Renal pelvis (tissue), 4 donors: ENCODE results near the gene MAPK8IP1. TPM values are rescaled to one million over a fixed set of nuclear protein-coding genes. Genes with fewer than 3 reads are reported as not detected.

ENCODE experiments used
- DNase-seq: peaks from one replicate; pipeline ENCODE4 v3.0.0-alpha.2; 2013
- polyA plus RNA-seq, 3 donors: library from polyadenylated mRNA; unstranded; fragments of 120-200 nt; gene quantifications; one replicate each; pipeline ENCODE4 v1.2.1, GENCODE V29; 2013; ENCODE audit not compliant: insufficient read length in 3 of 3

MAPK8IP1 gene
- polyA plus RNA-seq, 3 donors = 9.6 to 13.8 (median 13.7) TPM

DNA sequence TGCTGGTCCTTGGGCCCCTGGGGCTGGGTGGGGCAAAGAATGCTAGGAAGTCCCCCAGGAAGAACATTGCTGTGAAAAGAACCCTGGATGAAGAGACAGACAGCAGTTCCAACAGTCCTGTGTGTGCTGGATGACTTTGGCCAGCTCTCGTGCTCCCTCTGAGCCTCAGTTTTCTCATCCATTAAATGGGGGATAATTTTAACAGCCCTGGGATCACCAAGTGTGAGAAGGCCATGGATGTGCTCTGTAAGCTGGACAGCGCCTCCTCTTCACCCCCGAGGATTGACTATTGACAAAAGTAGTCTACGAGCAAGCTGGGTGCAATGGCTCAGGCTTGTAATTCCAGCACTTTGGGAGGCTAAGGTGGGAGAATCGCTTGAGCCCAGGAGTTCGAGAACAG lies 39.5 kb downstream of the MAPK8IP1 start:
- DNase-seq = no peak

DNA sequence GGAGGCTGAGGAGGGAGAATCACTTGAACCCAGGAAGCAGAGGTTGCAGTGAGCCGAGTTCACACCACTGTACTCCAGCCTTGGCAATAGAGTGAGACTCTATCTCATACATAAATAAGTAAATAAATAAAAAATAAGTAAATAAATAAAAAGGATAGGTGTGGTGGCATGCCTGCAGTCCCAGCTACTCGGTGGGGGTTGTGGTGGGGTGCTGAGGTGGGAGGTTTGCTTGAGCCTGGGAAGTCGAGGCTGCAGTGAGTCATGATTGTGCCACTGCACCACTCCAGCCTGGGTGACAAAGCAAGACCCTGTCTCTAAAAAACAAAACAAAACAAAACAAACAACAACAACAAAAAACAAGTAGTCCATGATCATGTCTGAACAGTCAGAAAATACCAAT lies 40.1 kb downstream of the MAPK8IP1 start:
- DNase-seq = no peak

DNA sequence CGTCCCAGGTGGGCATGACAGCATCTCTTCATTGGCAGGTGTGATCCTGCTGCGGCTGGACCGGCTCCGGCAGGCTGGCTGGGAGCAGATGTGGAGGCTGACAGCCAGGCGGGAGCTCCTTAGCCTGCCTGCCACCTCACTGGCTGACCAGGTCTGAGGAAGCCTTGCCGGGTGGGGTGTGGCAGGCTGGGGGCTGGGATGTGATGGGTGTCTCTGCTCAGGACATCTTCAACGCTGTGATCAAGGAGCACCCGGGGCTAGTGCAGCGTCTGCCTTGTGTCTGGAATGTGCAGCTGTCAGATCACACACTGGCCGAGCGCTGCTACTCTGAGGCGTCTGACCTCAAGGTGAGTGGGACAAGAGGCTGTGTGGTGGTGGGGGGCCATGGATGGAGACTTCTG lies 40.5 kb downstream of the MAPK8IP1 start:
- DNase-seq = no peak

DNA sequence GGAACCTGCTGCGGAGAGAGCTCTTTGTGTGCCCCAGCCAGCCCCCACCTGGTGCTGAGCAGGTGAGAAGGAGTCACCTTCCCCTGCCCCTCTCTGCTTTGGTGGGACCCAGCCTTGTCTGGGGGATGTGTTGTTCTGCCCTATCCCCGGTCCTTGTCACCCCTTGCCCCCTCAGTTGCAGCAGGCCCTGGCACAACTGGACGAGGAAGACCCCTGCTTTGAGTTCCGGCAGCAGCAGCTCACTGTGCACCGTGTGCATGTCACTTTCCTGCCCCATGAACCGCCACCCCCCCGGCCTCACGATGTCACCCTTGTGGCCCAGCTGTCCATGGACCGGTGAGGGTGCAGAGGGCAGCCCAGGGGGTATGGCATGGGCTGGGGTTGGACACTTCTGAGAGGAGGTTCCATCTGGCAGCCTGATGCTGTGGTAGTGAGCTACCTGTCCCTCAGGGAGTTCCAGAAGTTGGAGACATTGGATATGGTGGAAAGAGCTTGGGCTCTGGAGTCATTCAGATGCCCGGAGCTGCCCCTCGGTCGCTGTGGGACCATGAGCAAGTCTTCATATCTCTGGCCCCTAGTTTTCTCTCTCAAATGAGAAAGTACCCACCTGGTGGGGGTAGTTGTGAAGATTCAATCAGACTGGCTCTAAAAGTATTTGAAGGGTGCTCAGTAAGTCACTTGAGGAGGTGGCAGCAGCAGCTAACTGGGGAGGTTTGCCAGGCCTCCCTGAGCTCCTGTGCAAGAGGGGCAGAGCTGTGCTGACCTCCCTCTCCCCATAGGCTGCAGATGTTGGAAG lies 41.3 kb downstream of the MAPK8IP1 start:
- no peak for DNase-seq

DNA sequence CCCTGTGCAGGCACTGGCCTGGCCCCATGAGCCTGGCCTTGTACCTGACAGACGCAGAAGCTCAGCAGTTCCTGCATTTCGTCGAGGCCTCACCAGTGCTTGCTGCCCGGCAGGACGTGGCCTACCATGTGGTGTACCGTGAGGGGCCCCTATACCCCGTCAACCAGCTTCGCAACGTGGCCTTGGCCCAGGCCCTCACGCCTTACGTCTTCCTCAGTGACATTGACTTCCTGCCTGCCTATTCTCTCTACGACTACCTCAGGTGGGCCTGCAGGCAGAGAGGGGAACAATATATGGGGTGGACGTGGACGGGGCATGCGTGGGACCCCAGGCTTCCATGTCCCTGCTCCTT lies 41.9 kb downstream of the MAPK8IP1 start:
- no peak for DNase-seq

DNA sequence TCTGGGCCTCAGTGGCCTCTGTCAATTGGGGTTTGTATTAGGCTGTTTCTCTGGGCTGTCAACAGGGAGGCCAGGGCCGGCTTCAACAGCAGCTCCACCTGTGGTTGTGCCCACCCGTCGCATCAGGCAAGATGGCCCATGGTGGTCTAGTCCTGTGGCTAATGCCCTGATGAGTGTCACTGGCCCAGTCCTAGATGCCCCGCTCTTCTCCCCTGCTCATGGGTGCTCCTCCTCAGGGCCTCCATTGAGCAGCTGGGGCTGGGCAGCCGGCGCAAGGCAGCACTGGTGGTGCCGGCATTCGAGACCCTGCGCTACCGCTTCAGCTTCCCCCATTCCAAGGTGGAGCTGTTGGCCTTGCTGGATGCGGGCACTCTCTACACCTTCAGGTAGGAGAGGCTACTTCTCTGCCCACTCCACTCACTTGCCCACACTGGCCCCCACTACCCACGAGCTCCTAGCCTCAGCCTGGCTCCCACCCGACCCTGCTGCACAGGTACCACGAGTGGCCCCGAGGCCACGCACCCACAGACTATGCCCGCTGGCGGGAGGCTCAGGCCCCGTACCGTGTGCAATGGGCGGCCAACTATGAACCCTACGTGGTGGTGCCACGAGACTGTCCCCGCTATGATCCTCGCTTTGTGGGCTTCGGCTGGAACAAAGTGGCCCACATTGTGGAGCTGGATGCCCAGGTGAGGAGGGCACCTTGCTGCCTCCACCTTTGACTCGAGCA lies 42.4 kb downstream of the MAPK8IP1 start:
- DNase-seq = no peak

DNA sequence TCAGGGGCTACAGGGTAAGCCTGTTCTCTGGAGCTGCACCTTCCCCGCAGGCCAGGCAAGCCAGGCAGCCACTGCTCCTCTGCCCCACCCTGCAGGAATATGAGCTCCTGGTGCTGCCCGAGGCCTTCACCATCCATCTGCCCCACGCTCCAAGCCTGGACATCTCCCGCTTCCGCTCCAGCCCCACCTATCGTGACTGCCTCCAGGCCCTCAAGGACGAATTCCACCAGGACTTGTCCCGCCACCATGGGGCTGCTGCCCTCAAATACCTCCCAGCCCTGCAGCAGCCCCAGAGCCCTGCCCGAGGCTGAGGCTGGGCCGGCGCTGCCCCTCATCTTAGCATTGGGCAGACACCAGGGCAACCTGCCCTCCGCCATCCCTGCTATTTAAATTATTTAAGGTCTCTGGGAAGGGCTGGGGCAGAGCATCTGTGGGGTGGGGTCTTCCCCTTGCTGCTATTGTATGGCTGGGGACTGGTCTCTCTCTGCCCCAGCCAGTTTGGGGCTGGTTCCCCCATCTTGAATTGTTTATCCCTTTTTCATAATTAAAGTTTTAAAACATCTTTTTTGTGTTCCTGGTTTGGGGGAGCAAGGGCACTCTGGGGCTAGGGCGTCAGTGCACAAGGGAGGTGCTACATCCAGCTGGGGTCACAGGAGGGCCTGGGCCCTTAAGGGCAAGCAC lies 43.2 kb downstream of the MAPK8IP1 start:
- DNase-seq = no peak

DNA sequence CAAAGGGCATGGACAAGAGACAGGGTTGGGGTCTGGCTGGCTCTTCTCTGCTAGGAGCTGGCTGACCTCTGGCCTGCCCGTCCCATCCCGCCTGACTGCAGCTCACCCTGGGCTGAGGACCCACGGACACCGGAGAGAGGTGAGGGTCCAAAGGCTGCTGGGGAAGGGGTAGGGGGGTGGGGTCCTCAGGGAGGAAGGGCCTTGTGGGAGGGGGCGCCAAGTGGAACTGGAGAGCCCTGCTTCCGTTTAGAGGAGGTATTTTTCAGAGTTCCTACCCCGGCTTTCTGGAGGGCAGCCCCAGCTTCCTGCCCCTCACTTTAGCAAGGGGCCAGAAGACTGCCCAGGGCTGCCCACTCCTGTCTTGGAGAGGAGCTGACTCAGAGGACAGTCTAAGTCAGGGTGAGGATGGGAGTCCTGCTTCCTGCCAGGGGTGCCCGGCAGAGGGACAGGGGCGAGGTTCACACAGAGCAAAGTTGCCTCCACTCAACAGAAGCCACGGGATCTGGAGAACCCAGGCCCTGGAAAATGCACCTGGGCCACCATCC lies 44.1 kb downstream of the MAPK8IP1 start:
- no peak for DNase-seq

DNA sequence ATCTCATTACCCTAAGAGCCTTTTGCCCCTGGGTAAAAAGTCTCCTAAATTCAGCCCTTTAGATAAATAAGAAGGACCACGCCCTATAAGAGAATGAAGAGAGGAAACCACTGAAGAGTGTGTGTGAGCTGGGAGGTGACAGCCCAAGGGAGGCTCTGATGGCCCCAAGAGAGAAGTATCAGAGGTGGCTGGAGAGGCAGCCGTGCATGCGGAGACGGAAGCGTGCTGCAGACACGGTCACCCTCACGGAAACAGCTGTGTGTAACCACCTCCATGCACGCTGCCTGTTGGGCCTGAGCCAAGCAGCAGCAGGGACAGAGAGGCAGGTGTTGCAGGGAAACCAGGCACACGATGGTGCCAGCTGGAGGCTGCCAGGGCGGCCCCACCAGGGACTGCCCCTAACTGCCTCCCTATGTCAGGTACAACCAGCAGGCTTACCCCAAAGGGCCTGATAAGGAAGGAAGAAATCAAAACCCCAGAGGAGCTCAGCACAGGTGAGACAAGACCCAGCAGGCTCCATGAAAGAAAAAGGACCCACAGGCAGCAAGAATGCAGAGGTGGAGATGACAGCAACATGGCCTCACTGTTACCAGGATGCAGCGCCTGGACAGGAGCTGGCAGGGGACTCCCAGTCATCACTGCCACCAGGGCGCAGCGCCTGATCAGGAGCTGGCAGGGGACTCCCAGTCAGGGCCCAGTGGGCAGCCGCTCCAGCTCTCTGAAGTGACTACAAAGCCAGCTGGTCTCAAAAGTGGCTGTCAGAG lies 44.8 kb downstream of the MAPK8IP1 start:
- DNase-seq = no peak

DNA sequence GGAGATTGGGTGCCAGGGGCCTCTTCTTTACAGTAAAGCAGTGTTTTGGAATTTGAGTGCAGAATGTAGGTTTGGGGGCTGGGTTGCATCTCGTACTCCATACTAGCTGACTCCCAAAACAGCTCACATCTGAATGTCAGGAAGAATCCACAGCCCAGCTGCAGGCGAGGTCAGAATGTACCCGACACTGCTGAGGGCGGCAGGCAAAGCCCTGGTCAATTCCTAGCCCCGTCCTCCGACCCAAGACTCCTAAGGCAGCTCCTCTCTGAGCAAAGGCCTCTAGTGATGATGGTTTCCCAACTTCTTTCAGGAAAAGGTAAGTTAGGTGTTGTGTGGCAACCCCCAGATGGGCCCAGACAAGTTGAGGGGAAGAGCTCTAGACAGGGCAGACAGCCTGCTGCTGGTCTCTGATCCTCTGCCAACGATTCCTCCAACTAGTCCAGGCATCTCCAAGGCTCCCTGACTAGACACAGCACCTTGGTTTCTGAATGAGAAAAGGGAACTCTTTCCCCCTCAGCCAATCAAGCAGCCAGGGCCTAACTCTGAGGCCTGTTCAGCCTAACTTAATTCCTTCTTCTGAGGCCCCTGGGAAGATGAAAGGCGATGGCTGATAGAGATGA lies 45.6 kb downstream of the MAPK8IP1 start:
- no peak for DNase-seq

DNA sequence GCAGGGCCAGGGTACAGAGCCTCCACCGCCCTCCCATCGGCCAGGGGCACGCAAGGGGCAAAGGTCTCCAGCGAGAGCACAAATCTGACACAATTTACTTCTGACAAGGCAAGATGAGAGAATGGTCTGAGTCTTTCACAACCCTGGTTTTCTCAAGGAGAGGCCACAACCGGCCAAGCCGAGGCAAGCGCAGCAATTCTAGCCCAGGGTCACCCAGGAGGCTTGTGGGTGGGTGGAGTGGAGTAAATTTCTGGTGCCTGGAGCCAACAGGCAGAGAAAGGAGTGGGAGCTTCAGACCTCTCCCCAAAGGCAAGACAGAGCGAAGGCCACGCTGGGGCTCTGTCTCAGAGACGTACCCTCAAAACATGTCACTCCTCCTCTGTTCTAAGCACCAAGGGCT lies 46.3 kb downstream of the MAPK8IP1 start:
- DNase-seq = no peak

DNA sequence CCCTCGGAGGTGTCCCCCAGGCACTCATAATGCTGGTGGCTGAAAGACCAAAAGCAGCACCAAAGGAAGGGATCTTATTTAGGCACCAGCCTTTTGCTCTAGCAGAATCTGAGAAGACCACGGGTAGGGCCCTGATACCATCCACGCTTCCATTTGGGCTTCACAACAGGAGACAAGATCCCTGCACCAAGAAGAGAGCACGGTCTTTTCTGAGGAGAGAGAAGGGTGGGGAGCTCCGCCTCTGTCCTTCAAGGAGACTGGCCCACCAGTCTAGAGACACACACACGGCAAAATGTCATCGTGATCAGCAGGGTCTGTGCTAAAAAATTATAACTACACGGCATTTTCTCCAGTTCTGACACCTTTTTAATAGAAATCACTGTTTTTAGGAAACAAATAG lies 46.8 kb downstream of the MAPK8IP1 start:
- no peak for DNase-seq

DNA sequence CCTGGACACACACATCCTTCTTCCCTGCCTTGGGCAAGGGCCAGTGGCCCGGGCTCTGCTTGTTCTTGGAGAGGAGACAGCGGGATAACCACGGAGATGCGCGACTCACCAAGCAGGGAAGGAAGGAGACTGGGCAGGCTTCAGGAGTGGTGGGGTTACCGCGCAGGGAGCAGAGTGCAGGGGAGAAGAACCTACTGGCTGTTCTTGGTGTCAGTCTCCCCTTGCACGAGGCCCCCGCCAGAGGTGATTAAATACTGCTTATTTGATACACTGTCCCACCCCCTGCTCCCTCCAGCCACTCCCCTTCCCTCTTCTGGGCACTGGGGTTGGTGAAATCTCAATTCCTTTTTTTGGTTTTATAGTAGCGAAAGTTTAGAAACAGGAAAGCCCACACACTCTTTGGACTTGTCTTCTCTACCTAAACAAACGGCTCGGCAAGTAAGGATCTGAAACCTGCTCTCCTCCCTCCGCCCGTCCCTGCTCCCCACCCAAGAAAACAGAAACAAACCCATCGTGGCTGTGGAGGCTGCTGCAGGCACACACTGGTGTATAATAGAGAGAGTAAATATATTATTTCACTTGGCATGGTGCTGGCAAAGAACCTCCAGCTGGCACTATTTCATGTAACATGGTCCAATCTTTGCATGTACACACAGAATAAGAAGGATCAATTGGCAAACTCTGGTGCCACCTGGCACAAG lies 47.8 kb downstream of the MAPK8IP1 start:
- DNase-seq = no peak

DNA sequence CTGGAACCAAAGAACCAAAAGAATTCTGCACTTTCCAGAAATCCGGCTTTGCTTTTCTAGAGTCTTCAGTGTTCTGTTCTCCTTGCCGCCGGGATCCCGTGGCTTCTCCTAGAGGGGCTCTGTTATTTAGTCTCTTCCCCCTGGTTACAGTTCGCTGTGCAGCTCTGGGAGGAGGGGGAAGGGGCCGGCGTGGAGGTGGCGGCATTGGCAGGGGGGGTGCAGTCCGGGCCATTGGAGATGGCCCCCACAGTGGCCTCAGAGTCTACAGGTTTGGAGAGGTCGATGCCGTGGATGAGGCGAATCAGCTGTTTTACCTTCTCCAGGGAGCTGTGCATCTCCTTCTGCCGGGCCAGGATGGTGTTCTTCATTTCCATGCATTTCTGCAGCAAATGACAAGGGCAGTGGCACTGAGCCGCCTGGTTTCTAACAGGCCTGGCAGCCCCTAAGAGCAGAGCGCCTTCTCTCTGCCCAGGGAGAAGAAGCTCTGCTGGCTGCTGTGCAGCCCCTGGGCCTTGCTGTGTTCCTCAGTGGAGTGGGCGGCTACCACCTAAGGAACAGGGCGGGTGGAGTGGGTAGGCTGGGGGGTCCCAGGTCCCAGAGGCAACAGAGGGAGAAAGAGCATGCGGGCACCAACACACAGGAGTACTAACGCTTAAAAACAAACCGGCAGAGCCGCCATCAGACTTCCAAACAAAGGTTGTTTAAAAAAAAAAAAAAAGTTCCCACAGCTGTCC lies 48.6 kb downstream of the MAPK8IP1 start:
- DNase-seq = no peak

DNA sequence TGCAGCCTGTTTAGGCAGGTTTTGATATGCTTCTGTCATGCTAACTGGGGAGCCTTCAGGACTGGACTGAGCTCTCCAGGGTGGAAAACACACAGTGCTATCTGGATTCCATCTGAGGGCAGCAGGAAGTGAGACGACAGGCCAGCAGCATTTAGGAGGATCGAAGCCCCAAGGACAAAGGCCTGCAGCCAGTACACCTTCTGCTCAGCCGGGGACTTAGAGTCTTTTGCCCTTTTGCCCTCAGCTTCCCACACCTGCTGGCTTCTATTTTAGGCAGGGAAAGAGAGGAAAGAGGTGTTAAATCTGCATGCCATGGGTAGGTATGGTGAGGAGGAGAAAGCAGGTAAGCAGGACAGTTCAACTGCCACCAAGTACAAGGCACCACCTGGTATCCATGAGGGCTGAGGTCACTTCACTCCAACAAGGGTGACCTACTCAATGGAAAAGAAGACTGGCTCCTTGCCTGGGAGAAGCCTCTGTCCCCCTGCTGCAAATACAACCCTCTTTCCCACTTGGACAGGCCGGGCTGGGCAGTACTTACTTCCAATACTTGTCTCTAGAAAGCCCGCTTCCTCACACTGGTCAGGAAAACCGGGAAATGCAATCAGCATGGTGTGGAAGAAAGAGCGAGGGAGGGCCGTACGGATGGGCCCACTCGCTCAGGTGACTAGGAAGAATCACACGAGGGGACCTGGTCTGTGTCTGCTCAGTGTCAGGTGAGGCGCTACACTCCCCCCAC lies 49.3 kb downstream of the MAPK8IP1 start:
- DNase-seq = no peak

DNA sequence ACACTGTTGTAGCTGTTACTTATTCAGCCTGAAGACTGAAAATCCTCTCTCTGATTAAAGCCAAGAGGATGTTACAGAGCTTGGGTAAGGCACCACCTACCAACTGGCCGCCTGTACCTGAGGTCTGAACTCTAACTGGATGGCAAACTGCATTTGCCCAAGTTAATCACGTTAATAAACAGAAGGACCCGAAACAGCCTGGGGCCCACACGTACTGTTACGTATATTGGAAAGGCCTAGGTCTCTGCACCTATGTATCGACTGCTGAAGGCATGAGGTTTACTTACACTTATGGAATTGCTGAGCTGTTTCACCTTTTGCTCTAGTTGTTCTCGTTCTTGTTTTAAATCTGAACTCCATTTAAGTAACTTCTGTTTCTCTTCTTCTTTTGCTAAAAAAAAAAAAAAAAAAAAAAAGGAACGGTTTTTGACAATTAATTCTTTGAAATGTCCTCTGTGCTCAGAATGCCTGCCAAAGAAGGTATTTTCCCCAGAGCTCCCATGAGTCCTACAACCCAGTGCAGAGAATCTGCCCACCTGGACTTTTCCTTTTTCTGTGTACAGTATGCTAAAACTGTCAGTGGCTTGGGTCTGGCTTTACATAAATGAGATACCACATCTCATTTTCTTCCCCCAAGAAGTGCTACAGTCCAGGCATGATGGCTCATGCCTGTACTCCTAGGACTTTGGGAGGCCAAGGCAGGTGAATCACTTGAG lies 50.1 kb downstream of the MAPK8IP1 start:
- no peak for DNase-seq

DNA sequence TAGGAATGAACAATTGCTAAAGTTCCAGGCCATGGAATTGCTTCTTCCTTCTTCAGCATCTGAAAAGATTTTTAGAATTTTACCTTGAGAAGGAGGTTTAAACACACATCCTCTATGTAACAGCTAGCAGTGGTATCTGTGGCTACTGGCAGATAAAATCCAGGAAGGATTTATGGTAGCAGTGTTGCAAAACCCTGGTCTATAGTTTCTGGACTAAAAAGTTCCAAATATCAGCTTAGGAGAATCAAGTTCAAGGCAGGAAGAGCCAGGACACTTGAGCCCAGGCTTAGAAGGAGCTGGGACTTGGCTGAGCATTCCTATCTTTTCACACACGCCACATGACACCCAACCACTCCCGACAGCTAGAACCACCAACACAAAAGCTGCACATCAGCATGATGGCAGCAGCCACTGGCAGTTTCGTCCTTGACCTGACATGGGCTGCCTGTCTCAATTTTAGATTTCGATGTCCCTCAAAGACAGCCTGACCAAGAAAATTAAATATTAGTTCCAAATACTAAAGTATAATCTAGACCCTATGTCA lies 51.1 kb downstream of the MAPK8IP1 start:
- no peak for DNase-seq

DNA sequence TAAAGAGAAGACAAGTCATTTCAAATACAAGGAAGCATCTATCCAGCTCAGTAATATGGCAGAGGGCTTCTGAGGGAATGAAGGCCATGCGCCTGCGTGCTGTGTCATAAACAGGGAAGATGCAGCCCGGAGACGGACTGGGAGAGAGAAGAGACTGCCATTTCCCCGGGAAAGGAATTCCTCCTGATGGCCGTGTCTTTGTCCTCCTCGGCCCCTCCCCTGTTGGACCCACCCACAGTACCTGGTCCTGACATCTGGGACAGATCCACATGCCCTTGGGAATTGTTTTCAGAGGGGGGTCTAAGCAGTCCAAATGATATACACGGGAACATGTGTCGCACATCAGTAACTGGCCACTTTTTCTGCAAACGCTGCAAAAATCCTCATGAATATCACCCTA lies 52.5 kb downstream of the MAPK8IP1 start:
- no peak for DNase-seq
